C4-2B (cell line): ENCODE results near the gene LUC7L.

ENCODE experiments used
- ZFX ChIP-seq: fragments of 450-650 bp; IDR thresholded peaks from 2 replicates; pipeline ENCODE4 v1.6.1; 2017
- TF ChIP-seq, protein P1 (sequence below): fragments of 450-650 bp; conservative IDR thresholded peaks from 2 replicates; pipeline ENCODE4 v1.5.1; 2017; ENCODE audit warnings: mild to moderate bottlenecking

- TF ChIP-seq, protein P1, sequence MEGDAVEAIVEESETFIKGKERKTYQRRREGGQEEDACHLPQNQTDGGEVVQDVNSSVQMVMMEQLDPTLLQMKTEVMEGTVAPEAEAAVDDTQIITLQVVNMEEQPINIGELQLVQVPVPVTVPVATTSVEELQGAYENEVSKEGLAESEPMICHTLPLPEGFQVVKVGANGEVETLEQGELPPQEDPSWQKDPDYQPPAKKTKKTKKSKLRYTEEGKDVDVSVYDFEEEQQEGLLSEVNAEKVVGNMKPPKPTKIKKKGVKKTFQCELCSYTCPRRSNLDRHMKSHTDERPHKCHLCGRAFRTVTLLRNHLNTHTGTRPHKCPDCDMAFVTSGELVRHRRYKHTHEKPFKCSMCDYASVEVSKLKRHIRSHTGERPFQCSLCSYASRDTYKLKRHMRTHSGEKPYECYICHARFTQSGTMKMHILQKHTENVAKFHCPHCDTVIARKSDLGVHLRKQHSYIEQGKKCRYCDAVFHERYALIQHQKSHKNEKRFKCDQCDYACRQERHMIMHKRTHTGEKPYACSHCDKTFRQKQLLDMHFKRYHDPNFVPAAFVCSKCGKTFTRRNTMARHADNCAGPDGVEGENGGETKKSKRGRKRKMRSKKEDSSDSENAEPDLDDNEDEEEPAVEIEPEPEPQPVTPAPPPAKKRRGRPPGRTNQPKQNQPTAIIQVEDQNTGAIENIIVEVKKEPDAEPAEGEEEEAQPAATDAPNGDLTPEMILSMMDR, result no peak
- no peak for TF ChIP-seq ZFX
Observed at GRCh38 chr16:261031-261691, 31.9 kb upstream of the LUC7L start.
